Loucy (cell line): ENCODE results near the gene SPP1.

Source experiments
- H2AFZ ChIP-seq: fragments of 200-600 bp; sonication (generic); 2 replicates; pipeline ENCODE4 v1.6.0; 2016; ENCODE audit warnings: antibody characterized with exemption, mild to moderate bottlenecking, low read length, moderate library complexity
- H3F3A ChIP-seq: fragments of 200-600 bp; 2 replicates; pipeline ENCODE4 v1.6.0; 2016; ENCODE audit warnings: antibody characterized with exemption, low read depth, mild to moderate bottlenecking
- H3K27me3 ChIP-seq: fragments of 200-600 bp; sonication (generic); 2 replicates; pipeline ENCODE4 v1.6.1; 2014; ENCODE audit warnings: low read length, mild to moderate bottlenecking; ENCODE audit not compliant: insufficient read depth, poor library complexity, severe bottlenecking
- H3K36me3 ChIP-seq: fragments of 200-600 bp; sonication (generic); 2 replicates; pipeline ENCODE4 v1.6.1; 2016; ENCODE audit warnings: low read length; ENCODE audit not compliant: insufficient read depth
- H3K4me1 ChIP-seq: fragments of 200-600 bp; sonication (generic); 2 replicates; pipeline ENCODE4 v1.5.1; 2014; ENCODE audit warnings: low read length, mild to moderate bottlenecking; ENCODE audit not compliant: insufficient read depth, poor library complexity, severe bottlenecking
- H3K4me2 ChIP-seq: fragments of 200-600 bp; sonication (generic); 2 replicates; pipeline ENCODE4 v1.6.0; 2014; ENCODE audit warnings: antibody characterized with exemption, low read length, low read depth, mild to moderate bottlenecking; ENCODE audit not compliant: poor library complexity, severe bottlenecking
- H3K4me3 ChIP-seq: fragments of 200-600 bp; sonication (generic); 2 replicates; pipeline ENCODE4 v1.5.1; 2014; ENCODE audit warnings: low read length, mild to moderate bottlenecking, mixed read lengths; ENCODE audit not compliant: poor library complexity, severe bottlenecking
- H3K79me2 ChIP-seq: fragments of 200-600 bp; sonication (generic); 2 replicates; pipeline ENCODE4 v1.6.1; 2014; ENCODE audit warnings: low read length; ENCODE audit not compliant: insufficient read depth
- H3K9ac ChIP-seq: fragments of 200-600 bp; sonication (generic); 2 replicates; pipeline ENCODE4 v1.6.0; 2014; ENCODE audit warnings: mild to moderate bottlenecking, low read depth, low read length, moderate library complexity; ENCODE audit not compliant: poor library complexity, severe bottlenecking
- H3K9me2 ChIP-seq: fragments of 200-600 bp; sonication (generic); replicated peaks from 2 replicates; pipeline ENCODE4 v1.6.1; 2016; ENCODE audit warnings: low read depth, low read length, mixed read lengths
- H3K9me3 ChIP-seq: fragments of 200-600 bp; sonication (generic); 2 replicates; pipeline ENCODE4 v1.6.1; 2014; ENCODE audit warnings: mild to moderate bottlenecking, antibody characterized with exemption, low read length, low read depth; ENCODE audit not compliant: insufficient read depth
- H4K20me1 ChIP-seq: fragments of 200-600 bp; sonication (generic); 2 replicates; pipeline ENCODE4 v1.6.0; 2014; ENCODE audit warnings: antibody characterized with exemption, low read length, mild to moderate bottlenecking; ENCODE audit not compliant: insufficient read depth, poor library complexity, severe bottlenecking
- CTCF ChIP-seq: fragments of 200-600 bp; sonication (generic); conservative IDR thresholded peaks from 2 replicates; pipeline ENCODE4 v1.5.1; 2014; ENCODE audit warnings: mild to moderate bottlenecking, antibody characterized with exemption, low read length
- EZH2phosphoT487 ChIP-seq: fragments of 200-600 bp; IDR thresholded peaks from 2 replicates; pipeline ENCODE4 v1.6.1; 2018; ENCODE audit warnings: antibody characterized with exemption, mild to moderate bottlenecking, moderate library complexity, borderline replicate concordance

The SPP1 gene

DNA sequence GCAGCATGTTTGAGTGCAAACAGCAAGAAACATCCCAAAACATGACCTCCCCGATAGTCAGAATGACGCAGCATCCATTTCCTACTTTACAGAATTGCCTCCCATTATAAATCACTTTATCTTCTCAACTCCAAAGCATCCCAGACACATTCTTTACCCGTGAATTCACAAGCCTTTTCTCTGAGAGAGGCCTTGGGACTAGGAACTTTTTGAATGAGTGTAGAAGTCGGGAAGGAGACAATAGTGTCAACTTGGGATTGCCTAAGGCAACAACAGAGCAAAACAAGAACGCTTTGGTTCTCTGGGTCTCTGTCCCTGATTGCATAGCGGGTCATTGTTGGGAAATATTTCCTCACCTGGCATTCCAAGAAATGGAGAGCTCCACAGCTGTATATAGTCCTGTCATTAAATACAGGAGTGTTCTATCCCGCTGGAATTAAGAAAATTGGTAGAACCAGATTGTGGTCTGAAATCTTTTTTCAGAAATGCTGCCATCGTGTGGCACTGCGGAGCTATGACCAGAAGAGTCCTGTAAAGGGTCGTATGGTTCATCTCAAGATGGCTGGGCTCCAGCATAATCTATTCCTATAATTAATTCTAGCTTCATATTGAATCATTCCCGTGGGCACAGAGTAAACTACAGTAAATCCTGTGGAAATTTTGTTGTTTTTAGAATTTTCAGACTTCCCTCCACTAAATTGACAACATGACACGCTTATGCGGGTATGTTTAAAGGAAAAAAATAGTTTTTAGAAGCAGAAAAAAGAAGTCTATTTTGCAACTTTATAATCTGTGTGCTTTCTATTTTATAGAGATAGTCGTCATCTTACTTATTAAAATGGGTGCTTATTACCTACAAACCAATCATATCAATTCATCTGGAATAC is 2.0 kb upstream of the SPP1 start:
- Histone ChIP-seq H3K9me2 (no peaks in the 10 kb centered on the region), H2AFZ (peak overlapping the region; percentile 25; the same call in 1 of the 2 replicates), H3K36me3 (no peaks in the 10 kb centered on the region), H3K9me3 (no peaks in the 10 kb centered on the region), H3F3A (0 out of 2 replicates have a peak, but pooled peaks cover 2% of the 10 kb centered on the region), H3K27me3 (no peaks in the 10 kb centered on the region), H3K9ac (no peak overlapping the region), H3K79me2 (no peaks in the 10 kb centered on the region), H4K20me1 (no peaks in the 10 kb centered on the region), H3K4me3 (no peak overlapping the region), H3K4me1 (peaks cover 24% of the 10 kb centered on the region), H3K4me2 (peak overlapping the region; percentile 6)
- peak; percentile 87 for TF ChIP-seq CTCF
- no peak for TF ChIP-seq EZH2phosphoT487

DNA sequence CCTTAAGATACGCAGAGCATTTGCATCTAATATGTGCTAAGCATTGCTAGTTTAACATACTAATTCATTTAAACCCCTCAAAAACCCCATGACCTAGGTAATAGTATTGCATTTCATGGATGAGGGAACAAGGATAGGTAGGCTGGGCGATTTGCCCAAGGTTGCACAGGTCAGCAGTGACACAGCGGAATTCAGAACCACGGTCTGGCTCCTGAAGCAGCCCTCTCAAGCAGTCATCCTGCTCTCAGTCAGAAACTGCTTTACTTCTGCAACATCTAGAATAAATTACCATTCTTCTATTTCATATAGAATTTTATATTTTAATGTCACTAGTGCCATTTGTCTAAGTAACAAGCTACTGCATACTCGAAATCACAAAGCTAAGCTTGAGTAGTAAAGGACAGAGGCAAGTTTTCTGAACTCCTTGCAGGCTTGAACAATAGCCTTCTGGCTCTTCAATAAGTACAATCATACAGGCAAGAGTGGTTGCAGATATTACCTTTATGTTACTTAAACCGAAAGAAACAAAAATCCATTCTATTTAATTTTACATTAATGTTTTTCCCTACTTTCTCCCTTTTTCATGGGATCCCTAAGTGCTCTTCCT is 555 bp upstream of the SPP1 start:
- Histone ChIP-seq H3K4me3 (peak overlapping the region; percentile 66), H3K27me3 (no peaks in the 10 kb centered on the region), H3K4me1 (peaks cover 20% of the 10 kb centered on the region), H3K79me2 (no peaks in the 10 kb centered on the region), H3K9me3 (no peaks in the 10 kb centered on the region), H3K9ac (peak overlapping the region; percentile 26), H3K4me2 (peak overlapping the region; percentile 69), H3F3A (0 out of 2 replicates have a peak, but pooled peaks cover 2% of the 10 kb centered on the region), H4K20me1 (no peaks in the 10 kb centered on the region), H2AFZ (peak overlapping the region; percentile 3; the same call in 1 of the 2 replicates), H3K36me3 (no peaks in the 10 kb centered on the region), H3K9me2 (no peaks in the 10 kb centered on the region)
- TF ChIP-seq EZH2phosphoT487 (no peak), CTCF (no peak)

- Histone ChIP-seq H3K4me3 (no peak overlapping the region), H3K79me2 (no peaks in the 10 kb centered on the region), H4K20me1 (no peaks in the 10 kb centered on the region), H3K9ac (no peak overlapping the region), H3K27me3 (no peaks in the 10 kb centered on the region), H2AFZ (no peak overlapping the region), H3K9me2 (no peaks in the 10 kb centered on the region), H3F3A (0 out of 2 replicates have a peak, but pooled peaks cover 2% of the 10 kb centered on the region), H3K36me3 (no peaks in the 10 kb centered on the region), H3K9me3 (no peaks in the 10 kb centered on the region), H3K4me1 (peaks cover 17% of the 10 kb centered on the region), H3K4me2 (no peak overlapping the region)
- TF ChIP-seq CTCF: no peak
- no peak for TF ChIP-seq EZH2phosphoT487
Measured at GRCh38 chr4:87977521-87978278, 2.2 kb downstream of the SPP1 start.
